Parathyroid adenoma (tissue), 2 donors: ENCODE measurements around the gene SHANK2.

ENCODE experiments used
- H2AFZ ChIP-seq: fragments of 300-600 bp; sonication (generic); one replicate; pipeline ENCODE4 v1.7.0; 2017; ENCODE audit warnings: antibody characterized with exemption, mild to moderate bottlenecking
- H3K27ac ChIP-seq: fragments of 300-600 bp; sonication (generic); one replicate; pipeline ENCODE4 v1.7.0; 2017
- H3K27me3 ChIP-seq: fragments of 300-600 bp; sonication (generic); one replicate; pipeline ENCODE4 v1.7.0; 2017; ENCODE audit warnings: low read length; ENCODE audit not compliant: control insufficient read depth, insufficient read depth
- H3K36me3 ChIP-seq: fragments of 300-600 bp; sonication (generic); one replicate; pipeline ENCODE4 v1.7.0; 2017; ENCODE audit warnings: low read length; ENCODE audit not compliant: control insufficient read depth, insufficient read depth
- H3K4me1 ChIP-seq: fragments of 300-600 bp; sonication (generic); one replicate; pipeline ENCODE4 v1.7.0; 2017; ENCODE audit warnings: control low read depth
- H3K4me2 ChIP-seq: fragments of 300-600 bp; sonication (generic); one replicate; pipeline ENCODE4 v1.7.0; 2017; ENCODE audit warnings: low read length
- H3K4me3 ChIP-seq: fragments of 300-600 bp; sonication (generic); one replicate; pipeline ENCODE4 v1.7.0; 2017; ENCODE audit warnings: low read depth, low read length
- H3K79me2 ChIP-seq: fragments of 300-600 bp; sonication (generic); one replicate; pipeline ENCODE4 v1.7.0; 2017; ENCODE audit warnings: control low read depth
- H3K9ac ChIP-seq: fragments of 300-600 bp; sonication (generic); one replicate; pipeline ENCODE4 v1.7.0; 2017; ENCODE audit warnings: mild to moderate bottlenecking
- H3K9me3 ChIP-seq: fragments of 300-600 bp; sonication (generic); one replicate; pipeline ENCODE4 v1.7.0; 2017; ENCODE audit warnings: low read length; ENCODE audit not compliant: control insufficient read depth
- TF ChIP-seq, protein P1 (sequence below): fragments of 300-600 bp; sonication (generic); IDR thresholded peaks from one replicate; pipeline ENCODE4 v1.7.0; 2017; ENCODE audit warnings: antibody characterized with exemption, mild to moderate bottlenecking
- donor health status: primary hyperparathyroidism.

Gene SHANK2

DNA sequence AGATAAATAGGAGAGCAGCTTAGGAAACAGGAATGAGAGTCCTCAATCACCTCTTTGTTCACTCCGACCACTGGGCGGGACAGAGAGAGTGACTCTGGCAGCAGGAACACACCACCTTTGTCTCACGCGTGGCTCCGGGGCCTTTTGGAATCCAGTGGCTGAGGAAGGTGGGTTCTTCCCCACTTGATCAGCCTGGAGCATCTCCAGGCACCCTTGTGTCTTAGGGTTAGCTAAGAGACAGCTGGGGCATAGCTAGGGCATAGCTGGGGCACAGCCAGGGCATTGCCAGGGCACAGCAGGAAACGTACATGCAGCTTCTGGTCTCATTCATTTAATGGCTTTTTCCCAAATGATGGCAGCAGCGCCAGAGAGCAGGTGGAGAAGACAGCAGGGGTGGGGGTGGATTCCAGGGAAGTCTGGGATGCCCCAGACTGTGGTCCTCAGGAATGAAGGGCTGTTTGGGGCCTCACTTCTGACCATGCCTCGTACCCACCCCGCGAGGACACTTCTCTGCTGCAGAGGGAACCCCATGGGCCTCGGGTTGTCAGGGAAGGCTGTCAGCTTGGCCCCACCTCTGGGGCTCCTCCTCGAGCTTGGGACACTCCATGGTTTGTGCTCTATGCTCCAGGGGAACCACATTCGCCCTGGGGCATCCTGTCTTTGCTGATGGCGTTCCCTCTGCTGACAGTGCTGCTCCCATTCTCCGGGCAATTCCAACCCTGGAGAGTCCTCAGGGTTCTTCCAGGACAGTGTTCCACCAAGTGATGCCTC, 30.4 kb upstream of the SHANK2 start:
- TF ChIP-seq, protein P1, sequence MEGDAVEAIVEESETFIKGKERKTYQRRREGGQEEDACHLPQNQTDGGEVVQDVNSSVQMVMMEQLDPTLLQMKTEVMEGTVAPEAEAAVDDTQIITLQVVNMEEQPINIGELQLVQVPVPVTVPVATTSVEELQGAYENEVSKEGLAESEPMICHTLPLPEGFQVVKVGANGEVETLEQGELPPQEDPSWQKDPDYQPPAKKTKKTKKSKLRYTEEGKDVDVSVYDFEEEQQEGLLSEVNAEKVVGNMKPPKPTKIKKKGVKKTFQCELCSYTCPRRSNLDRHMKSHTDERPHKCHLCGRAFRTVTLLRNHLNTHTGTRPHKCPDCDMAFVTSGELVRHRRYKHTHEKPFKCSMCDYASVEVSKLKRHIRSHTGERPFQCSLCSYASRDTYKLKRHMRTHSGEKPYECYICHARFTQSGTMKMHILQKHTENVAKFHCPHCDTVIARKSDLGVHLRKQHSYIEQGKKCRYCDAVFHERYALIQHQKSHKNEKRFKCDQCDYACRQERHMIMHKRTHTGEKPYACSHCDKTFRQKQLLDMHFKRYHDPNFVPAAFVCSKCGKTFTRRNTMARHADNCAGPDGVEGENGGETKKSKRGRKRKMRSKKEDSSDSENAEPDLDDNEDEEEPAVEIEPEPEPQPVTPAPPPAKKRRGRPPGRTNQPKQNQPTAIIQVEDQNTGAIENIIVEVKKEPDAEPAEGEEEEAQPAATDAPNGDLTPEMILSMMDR = no peak
- Histone ChIP-seq H3K9me3 (no peaks in the 10 kb centered on the region), H3K4me2 (no peak overlapping the region), H3K27ac (no peak overlapping the region), H3K79me2 (no peaks in the 10 kb centered on the region), H2AFZ (no peak overlapping the region), H3K4me1 (no peaks in the 10 kb centered on the region), H3K36me3 (no peaks in the 10 kb centered on the region), H3K27me3 (no peaks in the 10 kb centered on the region), H3K4me3 (no peak overlapping the region), H3K9ac (no peak overlapping the region)

DNA sequence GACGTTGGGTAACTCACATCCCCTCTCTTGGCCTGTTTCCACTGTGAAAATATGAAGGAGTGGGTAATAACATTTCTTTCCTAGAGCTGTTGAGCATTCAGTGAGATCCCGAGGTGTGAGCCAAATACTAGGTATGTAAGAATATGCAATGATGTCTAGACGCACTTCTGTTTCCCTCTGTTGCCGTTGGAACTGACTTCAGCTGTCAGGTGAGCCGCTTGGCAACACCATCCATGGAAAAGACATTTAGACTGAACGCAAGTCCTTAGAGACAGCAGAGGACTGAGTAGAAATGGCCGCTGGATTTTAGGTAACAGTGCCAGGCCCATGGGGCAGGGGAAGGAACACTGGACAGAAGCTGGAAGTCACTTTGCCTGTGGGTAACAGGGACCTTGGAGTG, 29.5 kb upstream of the SHANK2 start:
- TF ChIP-seq, protein P1 = no peak
- H3K4me3 ChIP-seq = no peak overlapping the region
- no peak overlapping the region for H2AFZ ChIP-seq
- H3K79me2 ChIP-seq = no peaks in the 10 kb centered on the region
- H3K27me3 ChIP-seq = no peaks in the 10 kb centered on the region
- H3K4me2 ChIP-seq = no peak overlapping the region
- H3K36me3 ChIP-seq = no peaks in the 10 kb centered on the region
- no peaks in the 10 kb centered on the region for H3K4me1 ChIP-seq
- no peak overlapping the region for H3K27ac ChIP-seq
- no peak overlapping the region for H3K9ac ChIP-seq
- H3K9me3 ChIP-seq = no peaks in the 10 kb centered on the region

DNA sequence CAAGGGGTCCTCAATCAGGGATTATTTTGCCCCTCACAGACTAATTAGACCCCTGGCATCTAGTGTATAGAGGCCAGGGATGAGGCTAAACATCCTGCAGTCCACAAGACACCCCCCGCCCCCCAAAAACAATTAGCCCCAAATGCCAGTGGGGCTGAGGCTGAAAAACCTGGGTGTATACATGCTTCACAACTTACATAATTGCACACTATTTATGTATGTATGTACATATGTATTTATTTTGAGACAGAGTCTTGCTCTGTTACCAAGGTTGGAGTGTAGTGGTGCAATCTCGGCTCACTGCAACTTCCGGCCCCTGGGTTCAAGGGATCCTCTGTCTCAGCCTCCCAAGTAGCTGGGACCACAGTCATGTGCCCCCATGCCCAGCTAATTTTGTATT, 28.8 kb upstream of the SHANK2 start:
- H3K9ac ChIP-seq = no peak overlapping the region

DNA sequence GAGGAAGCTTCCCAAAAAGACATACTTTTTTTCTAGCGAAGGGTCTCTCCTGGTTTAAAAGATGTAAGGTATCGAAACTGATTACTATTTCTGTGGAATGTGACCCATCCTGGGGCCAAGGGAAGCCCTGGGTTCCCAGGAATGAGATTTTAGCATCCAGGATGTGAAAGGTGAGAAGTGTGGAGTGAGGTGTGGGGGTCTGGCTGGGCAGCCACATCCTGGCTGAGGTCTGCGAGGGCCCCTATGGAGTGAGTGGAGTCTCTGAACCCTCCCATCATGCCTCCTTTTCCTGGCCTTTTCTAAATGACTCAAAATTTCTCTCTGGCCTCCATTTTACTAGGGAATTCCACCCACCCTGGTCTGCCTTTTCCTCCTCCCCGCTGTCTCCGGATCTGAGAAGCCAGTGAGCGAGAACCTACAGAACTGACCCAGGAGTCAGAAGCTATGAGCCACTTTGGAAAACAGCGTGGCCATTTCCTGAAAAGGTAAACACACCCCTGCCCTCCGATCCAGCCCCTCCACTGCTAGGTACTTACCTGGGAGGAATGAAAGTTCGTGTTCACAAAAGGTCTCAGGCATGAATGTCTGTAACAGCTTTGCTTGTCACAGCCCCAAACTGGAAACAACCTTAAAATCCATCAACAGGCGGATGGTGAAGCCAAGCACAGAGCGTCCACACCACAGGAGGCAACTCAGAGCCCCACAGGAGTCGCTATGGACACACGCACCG, 27.7 kb upstream of the SHANK2 start:
- Histone ChIP-seq H3K9me3 (no peaks in the 10 kb centered on the region), H3K36me3 (no peaks in the 10 kb centered on the region), H2AFZ (no peak overlapping the region), H3K4me2 (no peak overlapping the region), H3K9ac (no peak overlapping the region), H3K27ac (no peak overlapping the region), H3K4me1 (no peaks in the 10 kb centered on the region), H3K4me3 (no peak overlapping the region), H3K79me2 (no peaks in the 10 kb centered on the region), H3K27me3 (no peaks in the 10 kb centered on the region)
- TF ChIP-seq, protein P1 = no peak

More for the DNA sequence above, 28.8 kb upstream of the SHANK2 start:
- Histone ChIP-seq H3K27ac (no peak overlapping the region), H3K79me2 (no peaks in the 10 kb centered on the region), H3K4me1 (no peaks in the 10 kb centered on the region), H3K9me3 (no peaks in the 10 kb centered on the region), H3K4me3 (no peak overlapping the region), H3K36me3 (no peaks in the 10 kb centered on the region), H3K4me2 (no peak overlapping the region), H3K27me3 (no peaks in the 10 kb centered on the region), H2AFZ (no peak overlapping the region)
- TF ChIP-seq, protein P1 = no peak
